Measurements from ENCODE around the gene PDCD4.

DNA sequence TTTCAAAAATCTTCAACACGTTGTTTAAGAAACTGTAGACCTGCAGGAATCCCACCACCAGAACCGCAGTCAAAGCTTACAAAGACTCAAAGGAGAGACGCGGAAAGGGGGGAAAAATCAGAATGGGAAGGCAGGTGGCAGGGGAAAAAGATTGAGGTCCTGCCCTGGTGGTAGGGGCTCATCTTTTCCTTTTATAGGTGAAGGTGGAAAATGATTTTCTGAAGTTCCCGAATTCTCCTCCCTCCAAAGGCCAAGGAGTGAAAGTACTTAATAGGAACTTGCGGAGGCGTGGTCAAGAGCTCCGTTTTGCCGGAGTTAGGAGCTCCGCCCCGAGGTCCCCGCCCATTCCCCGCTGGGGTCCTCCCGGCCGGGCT, 46.5 kb downstream of the PDCD4 start:
- TF ChIP-seq SMAD3 (CRISPR knock-in tag; IDR thresholded peaks at IDR 0.05; ENCODE audit: borderline replicate concordance) = no peak
- TF ChIP-seq, protein P1, sequence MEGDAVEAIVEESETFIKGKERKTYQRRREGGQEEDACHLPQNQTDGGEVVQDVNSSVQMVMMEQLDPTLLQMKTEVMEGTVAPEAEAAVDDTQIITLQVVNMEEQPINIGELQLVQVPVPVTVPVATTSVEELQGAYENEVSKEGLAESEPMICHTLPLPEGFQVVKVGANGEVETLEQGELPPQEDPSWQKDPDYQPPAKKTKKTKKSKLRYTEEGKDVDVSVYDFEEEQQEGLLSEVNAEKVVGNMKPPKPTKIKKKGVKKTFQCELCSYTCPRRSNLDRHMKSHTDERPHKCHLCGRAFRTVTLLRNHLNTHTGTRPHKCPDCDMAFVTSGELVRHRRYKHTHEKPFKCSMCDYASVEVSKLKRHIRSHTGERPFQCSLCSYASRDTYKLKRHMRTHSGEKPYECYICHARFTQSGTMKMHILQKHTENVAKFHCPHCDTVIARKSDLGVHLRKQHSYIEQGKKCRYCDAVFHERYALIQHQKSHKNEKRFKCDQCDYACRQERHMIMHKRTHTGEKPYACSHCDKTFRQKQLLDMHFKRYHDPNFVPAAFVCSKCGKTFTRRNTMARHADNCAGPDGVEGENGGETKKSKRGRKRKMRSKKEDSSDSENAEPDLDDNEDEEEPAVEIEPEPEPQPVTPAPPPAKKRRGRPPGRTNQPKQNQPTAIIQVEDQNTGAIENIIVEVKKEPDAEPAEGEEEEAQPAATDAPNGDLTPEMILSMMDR (IDR thresholded peaks at IDR 0.05) = no peak

Measured in WTC11 (cell line).